B cell (primary cell): ENCODE data around the gene ANKRD65.

Source experiments
- CTCF ChIP-seq: fragments of 200-600 bp; IDR thresholded peaks from one replicate; pipeline ENCODE4 v1.8.0; 2022; ENCODE audit warnings: antibody characterized with exemption, mild to moderate bottlenecking
- EZH2 ChIP-seq: IDR thresholded peaks from 2 replicates; pipeline ENCODE4 v1.6.1; 2012; ENCODE audit warnings: borderline replicate concordance, low read depth, mild to moderate bottlenecking, moderate library complexity, low read length; ENCODE audit not compliant: insufficient read depth, poor library complexity, severe bottlenecking

DNA sequence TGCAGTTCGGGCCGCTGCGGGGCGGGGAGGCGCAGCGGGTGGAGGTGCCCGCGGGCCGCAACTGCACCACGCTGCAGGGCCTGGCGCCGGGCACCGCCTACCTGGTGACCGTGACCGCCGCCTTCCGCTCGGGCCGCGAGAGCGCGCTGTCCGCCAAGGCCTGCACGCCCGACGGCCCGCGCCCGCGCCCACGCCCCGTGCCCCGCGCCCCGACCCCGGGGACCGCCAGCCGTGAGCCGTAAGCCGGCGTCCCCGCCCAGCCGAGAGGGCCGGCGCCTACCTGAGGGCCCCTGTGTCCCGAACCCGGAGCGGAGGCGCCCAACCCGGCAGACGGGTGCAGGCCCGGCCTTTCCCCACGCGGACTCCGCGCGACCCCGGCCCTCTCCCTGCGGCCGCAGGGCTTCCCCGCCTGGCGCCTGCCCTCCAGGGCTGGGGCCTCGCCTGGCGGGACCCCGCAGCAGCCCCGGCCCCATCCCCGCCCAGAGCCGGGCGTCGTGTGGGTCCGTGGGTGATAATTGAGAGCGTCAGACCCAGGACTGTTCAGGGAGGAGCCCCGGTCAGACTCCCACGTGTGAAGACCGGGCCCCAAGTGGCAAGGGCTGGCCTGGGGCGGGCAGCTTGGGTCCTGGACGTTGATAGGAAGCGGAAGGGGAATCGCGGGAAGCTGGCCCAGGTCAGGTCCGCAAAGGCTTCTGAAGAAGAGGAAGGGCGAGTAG lies 18.6 kb upstream of the ANKRD65 start:
- no peak for TF ChIP-seq CTCF
- no peak for TF ChIP-seq EZH2
